IMR-90 (cell line): ENCODE data around the gene ATRNL1. TPM values are rescaled to one million over a fixed set of nuclear protein-coding genes. Genes with fewer than 3 reads are reported as not detected.

Source experiments
- ATAC-seq: fragments of 200-7000 bp; cut with Tn5 transposase; 2 replicates; pipeline ENCODE4 v1.9.1; 2020; ENCODE audit warnings: low read depth, mild to moderate bottlenecking, moderate library complexity
- BruUV-seq: library from RNA; stranded (reverse); fragments of 400-500 nt; replicated peaks from 2 replicates; lab custom pipeline; 2021; lab: Mats Ljungman, UMichigan
- CTCF ChIA-PET: fragments of 300-600 bp; formaldehyde crosslinking; extraction: SDS; loops from one replicate; lab custom pipeline; 2021; ENCODE audit warnings: antibody characterized with exemption; lab: Yijun Ruan, JAX
- POLR2A ChIA-PET: fragments of 300-600 bp; sonication (Branson Sonifier 250); formaldehyde crosslinking; loops from one replicate; lab custom pipeline; 2022; ENCODE audit warnings: antibody characterized with exemption; ENCODE audit not compliant: unreplicated experiment; lab: Charles Lee
- DNase-seq: peaks from one replicate; pipeline ENCODE4 v3.0.0; 2013
- H2AFZ ChIP-seq: replicated peaks from 2 replicates; pipeline ENCODE3; 2013; ENCODE audit warnings: low read length, mild to moderate bottlenecking; ENCODE audit not compliant: poor library complexity
- H2AK5ac ChIP-seq: 2 replicates; pipeline ENCODE4 v1.6.1; 2013; ENCODE audit warnings: low read depth, low read length, inconsistent platforms
- H2AK9ac ChIP-seq: replicated peaks from 2 replicates; pipeline ENCODE3; 2013; ENCODE audit warnings: mild to moderate bottlenecking, low read depth, low read length, moderate library complexity; ENCODE audit not compliant: poor library complexity
- H2BK120ac ChIP-seq: 2 replicates; pipeline ENCODE4 v1.6.1; 2013; ENCODE audit warnings: low read depth, low read length, inconsistent platforms
- H2BK15ac ChIP-seq: 3 replicates; pipeline ENCODE4 v1.6.1; 2013; ENCODE audit warnings: low read depth, low read length, inconsistent platforms
- H2BK20ac ChIP-seq: 2 replicates; pipeline ENCODE4 v1.6.1; 2013; ENCODE audit warnings: low read depth, mild to moderate bottlenecking, inconsistent platforms, low read length, moderate library complexity
- H2BK5ac ChIP-seq: 2 replicates; pipeline ENCODE4 v1.6.1; 2013; ENCODE audit warnings: mild to moderate bottlenecking, low read depth, low read length, inconsistent platforms; ENCODE audit not compliant: poor library complexity, severe bottlenecking
- H3K14ac ChIP-seq: replicated peaks from 2 replicates; pipeline ENCODE4 v1.6.1; 2013; ENCODE audit warnings: low read depth, low read length, inconsistent platforms
- H3K18ac ChIP-seq: 2 replicates; pipeline ENCODE4 v1.6.1; 2013; ENCODE audit warnings: low read depth, low read length, control low read depth
- H3K23ac ChIP-seq: 2 replicates; pipeline ENCODE4 v1.6.1; 2013; ENCODE audit warnings: low read depth, low read length, inconsistent platforms
- H3K27ac ChIP-seq: 2 replicates; pipeline ENCODE4 v1.5.1; 2013; ENCODE audit warnings: mild to moderate bottlenecking, control low read depth, low read length; ENCODE audit not compliant: insufficient read depth
- H3K27me3 ChIP-seq: 2 replicates; pipeline ENCODE4 v1.6.1; 2013; ENCODE audit warnings: low read length; ENCODE audit not compliant: control insufficient read depth, insufficient read depth
- H3K36me3 ChIP-seq: 2 replicates; pipeline ENCODE4 v1.6.1; 2013; ENCODE audit warnings: low read length, mixed read lengths; ENCODE audit not compliant: control insufficient read depth, insufficient read depth
- H3K4ac ChIP-seq: 2 replicates; pipeline ENCODE4 v1.6.1; 2013; ENCODE audit warnings: low read depth, low read length, inconsistent platforms
- H3K4me1 ChIP-seq: 2 replicates; pipeline ENCODE4 v1.6.1; 2013; ENCODE audit warnings: low read length, mixed read lengths; ENCODE audit not compliant: control insufficient read depth, insufficient read depth
- H3K4me2 ChIP-seq: 2 replicates; pipeline ENCODE4 v1.6.1; 2013; ENCODE audit warnings: low read depth, mild to moderate bottlenecking, control low read depth, low read length, moderate library complexity
- H3K4me3 ChIP-seq: 2 replicates; pipeline ENCODE4 v1.5.1; 2013; ENCODE audit warnings: low read depth, mild to moderate bottlenecking, control low read depth, low read length, moderate library complexity; ENCODE audit not compliant: insufficient read depth
- H3K56ac ChIP-seq: 2 replicates; pipeline ENCODE4 v1.6.1; 2013; ENCODE audit warnings: low read length, inconsistent platforms; ENCODE audit not compliant: insufficient read depth; ENCODE audit errors: extremely low read depth
- H3K79me1 ChIP-seq, 2 experiments: 2 replicates each; pipeline ENCODE4 v1.6.1; 2013; ENCODE audit warnings: low read length in 2 of 2, inconsistent platforms in 1 of 2, low read depth in 1 of 2
- H3K9ac ChIP-seq: 2 replicates; pipeline ENCODE4 v1.6.1; 2013; ENCODE audit warnings: low read depth, low read length, control low read depth
- H3K9me1 ChIP-seq: 2 replicates; pipeline ENCODE4 v1.6.1; 2013; ENCODE audit warnings: low read length, inconsistent platforms; ENCODE audit not compliant: insufficient read depth
- H3K9me3 ChIP-seq: 2 replicates; pipeline ENCODE4 v1.6.1; 2013; ENCODE audit warnings: low read length; ENCODE audit not compliant: control insufficient read depth, insufficient read depth
- H4K20me1 ChIP-seq: 2 replicates; pipeline ENCODE4 v1.6.1; 2013; ENCODE audit warnings: low read length, inconsistent platforms; ENCODE audit not compliant: insufficient read depth
- H4K5ac ChIP-seq: 2 replicates; pipeline ENCODE4 v1.6.1; 2013; ENCODE audit warnings: mild to moderate bottlenecking, low read depth, low read length, control low read depth
- H4K8ac ChIP-seq, 2 experiments: 2 replicates each; pipeline ENCODE4 v1.6.1; 2013; ENCODE audit warnings: low read depth in 2 of 2, low read length in 2 of 2, control low read depth in 1 of 2, inconsistent platforms in 1 of 2
- H4K91ac ChIP-seq: 2 replicates; pipeline ENCODE4 v1.6.1; 2013; ENCODE audit warnings: low read depth, low read length, inconsistent platforms; ENCODE audit not compliant: insufficient read depth
- CEBPB ChIP-seq: IDR thresholded peaks from 2 replicates; pipeline ENCODE4 v1.6.1; 2012; ENCODE audit warnings: low read depth, low read length, improper control_type of control experiment
- CHD1 ChIP-seq: IDR thresholded peaks from 2 replicates; pipeline ENCODE4 v1.6.1; 2012; ENCODE audit warnings: low read depth, low read length, improper control_type of control experiment
- ELK1 ChIP-seq: fragments of 150-350 bp; IDR thresholded peaks from 2 replicates; pipeline ENCODE4 v1.6.1; 2016; ENCODE audit warnings: low read depth, mild to moderate bottlenecking, low read length, moderate library complexity, borderline replicate concordance
- FOS ChIP-seq: fragments of 150-350 bp; IDR thresholded peaks from 2 replicates; pipeline ENCODE4 v1.6.1; 2016; ENCODE audit warnings: low read depth, low read length
- NFE2L2 ChIP-seq: fragments of 150-350 bp; IDR thresholded peaks from 2 replicates; pipeline ENCODE4 v1.6.1; 2016; ENCODE audit warnings: low read depth, mild to moderate bottlenecking, low read length
- RCOR1 ChIP-seq: IDR thresholded peaks from 2 replicates; pipeline ENCODE4 v1.6.1; 2012; ENCODE audit warnings: mild to moderate bottlenecking, low read length, improper control_type of control experiment; ENCODE audit not compliant: insufficient replicate concordance
- SMC3 ChIP-seq: fragments of 150-350 bp; IDR thresholded peaks from 2 replicates; pipeline ENCODE4 v1.6.1; 2016; ENCODE audit warnings: low read depth, mild to moderate bottlenecking, antibody characterized with exemption, low read length, moderate library complexity
- WGBS, 2 experiments: methylation state at CpG; one replicate each; pipeline versions ENCODE4 v1.1.5 to v1.1.7; 2013; ENCODE audit warnings: missing lambda C conversion rate in 2 of 2; ENCODE audit not compliant: insufficient read length in 1 of 2; ENCODE audit errors: extremely low coverage in 2 of 2; 5-methylcytosine and 5-hydroxymethylcytosine counted together
- dilution Hi-C: fragments of 300-500 bp; cut with HindIII; formaldehyde crosslinking; loops from one replicate; pipeline ENCODE4 v1.14.3; 2018; ENCODE audit warnings: low sequenced_read_pairs; ENCODE audit not compliant: unreplicated experiment
- in situ Hi-C: fragments of 300-500 bp; cut with MboI; formaldehyde crosslinking; loops from 3 replicates; pipeline ENCODE4 v1.14.3; 2019; ENCODE audit warnings: low sequenced_read_pairs, inconsistent platforms, mixed read lengths
- intact Hi-C: fragments of 100-400 bp; cut with micrococcal nuclease; formaldehyde crosslinking; loops from 2 replicates; pipeline ENCODE4 v1.10.0; 2022
- polyA plus RNA-seq, 3 experiments: library from polyadenylated mRNA; depleted of rRNA; stranded (reverse); fragments of >200 nt; gene quantifications; 2 replicates each; pipeline ENCODE4 v1.2.3, GENCODE V29; 2012; ENCODE audit warnings: low replicate concordance in 1 of 3
- total RNA-seq: library from RNA; depleted of rRNA; stranded (reverse); fragments of >200 nt; gene quantifications from 2 replicates; pipeline ENCODE4 v1.2.3, GENCODE V29; 2012
- TF ChIP-seq, protein P1 (sequence below): fragments of 150-350 bp; IDR thresholded peaks from 2 replicates; pipeline ENCODE4 v1.6.1; 2017; ENCODE audit warnings: mild to moderate bottlenecking, antibody characterized with exemption, low read length, low read depth

The ATRNL1 gene
- total and polyA plus RNA-seq, 2 of the 4 experiments (the other 2 are of a cell fraction): 0.18 to 0.19 TPM

GRCh38 chr10:115593060-115593459 lies 499.9 kb downstream of the ATRNL1 start:
- intact Hi-C loops: no loop called here
- Histone ChIP-seq H3K9me1 (no peaks in the 10 kb centered on the region), H3K56ac (no peak overlapping the region), H3K79me1 (no peaks in the 10 kb centered on the region), H2AFZ (no peak overlapping the region), H3K18ac (no peak overlapping the region), H4K5ac (no peak overlapping the region), H3K4ac (no peak overlapping the region), H4K20me1 (no peaks in the 10 kb centered on the region), H3K14ac (no peak overlapping the region), H2BK120ac (no peak overlapping the region), H3K4me3 (no peak overlapping the region), H4K91ac (no peak overlapping the region), H3K36me3 (no peaks in the 10 kb centered on the region), H3K23ac (no peak overlapping the region), H3K27me3 (no peaks in the 10 kb centered on the region), H3K4me2 (no peak overlapping the region), H3K27ac (no peak overlapping the region), H2AK9ac (no peak overlapping the region), H2BK15ac (no peak overlapping the region), H2AK5ac (no peak overlapping the region), H2BK20ac (no peak overlapping the region), H3K4me1 (no peaks in the 10 kb centered on the region), H3K9me3 (no peaks in the 10 kb centered on the region), H2BK5ac (no peak overlapping the region), H3K9ac (no peak overlapping the region), H4K8ac (no peak overlapping the region)
- BruUV-seq: no TSS peak
- no CpG with 5 or more reads among the region's 2 CpGs for WGBS, 2 experiments
- DNase-seq (no peak), ATAC-seq (no peak)
- in situ Hi-C loops: no loop called here
- dilution Hi-C loops: no loop called here
- POLR2A ChIA-PET: no interaction called here
- CTCF ChIA-PET: no interaction called here
- TF ChIP-seq SMC3: no peak
- TF ChIP-seq, protein P1, sequence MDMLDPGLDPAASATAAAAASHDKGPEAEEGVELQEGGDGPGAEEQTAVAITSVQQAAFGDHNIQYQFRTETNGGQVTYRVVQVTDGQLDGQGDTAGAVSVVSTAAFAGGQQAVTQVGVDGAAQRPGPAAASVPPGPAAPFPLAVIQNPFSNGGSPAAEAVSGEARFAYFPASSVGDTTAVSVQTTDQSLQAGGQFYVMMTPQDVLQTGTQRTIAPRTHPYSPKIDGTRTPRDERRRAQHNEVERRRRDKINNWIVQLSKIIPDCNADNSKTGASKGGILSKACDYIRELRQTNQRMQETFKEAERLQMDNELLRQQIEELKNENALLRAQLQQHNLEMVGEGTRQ: no peak
- TF ChIP-seq FOS: no peak
- no peak for TF ChIP-seq NFE2L2
- TF ChIP-seq ELK1: no peak
- no peak for TF ChIP-seq RCOR1
- TF ChIP-seq CHD1: no peak
- TF ChIP-seq CEBPB: no peak
